ENCODE measurements around the gene WAPL.

- TF ChIP-seq CTCF (IDR thresholded peaks at IDR 0.05; ENCODE audit: low read length) = no peak
- TF ChIP-seq EZH2 (IDR thresholded peaks at IDR 0.05; ENCODE audit: borderline replicate concordance, low read length) = no peak
Measured at GRCh38 chr10:86443936-86444335, 77.7 kb downstream of the WAPL start.
